H1 (cell line): Measurements from ENCODE around the gene TNFRSF8. TPM values are rescaled to one million over a fixed set of nuclear protein-coding genes. Genes with fewer than 3 reads are reported as not detected.

Experiments
- CTCF ChIA-PET: fragments of 300-600 bp; sonication (Branson Sonifier 250); formaldehyde crosslinking; loops from one replicate; lab custom pipeline; 2021; ENCODE audit not compliant: partially characterized antibody; lab: Charles Lee
- POLR2A ChIA-PET: fragments of 300-600 bp; sonication (Branson Sonifier 250); formaldehyde crosslinking; loops from one replicate; lab custom pipeline; 2021; ENCODE audit warnings: inconsistent platforms; ENCODE audit not compliant: partially characterized antibody; lab: Charles Lee
- DNase-seq, 2 experiments: peaks; one replicate each; pipeline versions ENCODE4 v3.0.0 to v3.0.0-alpha.2; 2010 to 2022; ENCODE audit warnings: low spot score in 2 of 2, low read depth in 1 of 2, mixed read lengths in 1 of 2
- FAIRE-seq: peaks from 2 replicates; lab custom pipeline; 2011; peaks lifted over from hg19 to GRCh38; lab: Jason Lieb, UNC
- H2AFZ ChIP-seq: 2 replicates; pipeline ENCODE4 v1.8.1; 2012; ENCODE audit warnings: low read length, inconsistent platforms
- H2AK5ac ChIP-seq: 2 replicates; pipeline ENCODE4 v1.6.1; 2013; ENCODE audit warnings: low read depth, low read length
- H2BK120ac ChIP-seq: replicated peaks from 2 replicates; pipeline ENCODE3; 2013; ENCODE audit warnings: low read depth, low read length, inconsistent platforms
- H2BK12ac ChIP-seq: 2 replicates; pipeline ENCODE4 v1.6.1; 2013; ENCODE audit warnings: low read depth, low read length
- H2BK15ac ChIP-seq: 2 replicates; pipeline ENCODE4 v1.6.1; 2013; ENCODE audit warnings: low read length
- H2BK20ac ChIP-seq: 2 replicates; pipeline ENCODE4 v1.6.1; 2013; ENCODE audit warnings: low read length
- H2BK5ac ChIP-seq: 2 replicates; pipeline ENCODE4 v1.6.1; 2013; ENCODE audit warnings: low read depth, low read length
- H3K14ac ChIP-seq: 2 replicates; pipeline ENCODE4 v1.6.1; 2013; ENCODE audit warnings: inconsistent platforms; ENCODE audit not compliant: insufficient read length
- H3K18ac ChIP-seq: 2 replicates; pipeline ENCODE4 v1.6.1; 2013; ENCODE audit warnings: low read length; ENCODE audit errors: extremely low read depth
- H3K23ac ChIP-seq: 2 replicates; pipeline ENCODE4 v1.6.1; 2013; ENCODE audit warnings: inconsistent platforms; ENCODE audit not compliant: insufficient read length
- H3K23me2 ChIP-seq: 2 replicates; pipeline ENCODE4 v1.6.1; 2013; ENCODE audit warnings: low read depth, low read length
- H3K27ac ChIP-seq: 2 replicates; pipeline ENCODE4 v1.6.1; 2011; ENCODE audit warnings: low read depth, low read length, inconsistent platforms
- H3K27me3 ChIP-seq, 4 experiments: replicated peaks in 1 of 4; 1 replicate in 1 of 4; 2 replicates in 3 of 4; pipeline versions ENCODE4 v1.6.1 to v1.8.1; 2011 to 2013; ENCODE audit warnings: low read length in 3 of 4, mild to moderate bottlenecking in 3 of 4, inconsistent platforms in 2 of 4, mixed read lengths in 2 of 4, moderate library complexity in 1 of 4; ENCODE audit not compliant: control insufficient read depth in 3 of 4, insufficient read depth in 3 of 4; ENCODE audit errors: extremely low read depth in 1 of 4
- H3K36me3 ChIP-seq, 4 experiments: 2 replicates each; pipeline versions ENCODE4 v1.6.1 to v1.8.1; 2011 to 2013; ENCODE audit warnings: mild to moderate bottlenecking in 4 of 4, low read length in 3 of 4, moderate library complexity in 2 of 4, control low read depth in 1 of 4, inconsistent platforms in 1 of 4; ENCODE audit not compliant: insufficient read depth in 4 of 4, control insufficient read depth in 2 of 4
- H3K4ac ChIP-seq: replicated peaks from 2 replicates; pipeline ENCODE3; 2013; ENCODE audit warnings: low read length, low read depth, mixed read lengths, inconsistent platforms; ENCODE audit not compliant: insufficient read length
- H3K4me1 ChIP-seq, 4 experiments: replicated peaks in 1 of 4; 1 replicate in 1 of 4; 2 replicates in 3 of 4; pipeline versions ENCODE4 v1.6.1 to v1.8.1; 2011 to 2013; ENCODE audit warnings: low read length in 3 of 4, inconsistent platforms in 2 of 4, mixed read lengths in 1 of 4; ENCODE audit not compliant: insufficient read depth in 4 of 4, control insufficient read depth in 3 of 4
- H3K4me2 ChIP-seq, 2 experiments: 2 replicates each; pipeline versions ENCODE4 v1.6.1 to v1.8.1; 2011 to 2013; ENCODE audit warnings: low read depth in 2 of 2, low read length in 2 of 2, control low read depth in 1 of 2, inconsistent platforms in 1 of 2, mild to moderate bottlenecking in 1 of 2; ENCODE audit not compliant: insufficient read depth in 1 of 2
- H3K4me3 ChIP-seq, 4 experiments: fragments of 200-600, 300-600 bp in 1 of 4; sonication (generic), shearing (Covaris generic), sonication (Bioruptor Twin) in 1 of 4; 2 replicates each; pipeline versions ENCODE4 v1.5.1 to v1.8.1; 2011 to 2016; ENCODE audit warnings: low read length in 4 of 4, low read depth in 3 of 4, control low read depth in 2 of 4, inconsistent platforms in 2 of 4, mild to moderate bottlenecking in 2 of 4, mixed read lengths in 1 of 4, moderate library complexity in 1 of 4; ENCODE audit not compliant: insufficient read depth in 2 of 4; ENCODE audit errors: extremely low read depth in 1 of 4
- H3K56ac ChIP-seq: replicated peaks from 2 replicates; pipeline ENCODE3; 2013; ENCODE audit warnings: low read depth, mild to moderate bottlenecking, mixed read lengths, low read length, inconsistent platforms; ENCODE audit not compliant: insufficient read length
- H3K79me1 ChIP-seq: 2 replicates; pipeline ENCODE4 v1.6.1; 2013; ENCODE audit warnings: low read depth, low read length, control low read depth
- H3K79me2 ChIP-seq, 2 experiments: 2 replicates each; pipeline versions ENCODE4 v1.6.1 to v1.8.1; 2012 to 2013; ENCODE audit warnings: low read length in 2 of 2, mild to moderate bottlenecking in 2 of 2, inconsistent platforms in 1 of 2; ENCODE audit not compliant: insufficient read depth in 2 of 2, control insufficient read depth in 1 of 2
- H3K9ac ChIP-seq, 4 experiments: replicated peaks in 1 of 4; 1 replicate in 1 of 4; 2 replicates in 3 of 4; pipeline versions ENCODE4 v1.6.1 to v1.8.1; 2011 to 2013; ENCODE audit warnings: low read depth in 3 of 4, low read length in 3 of 4, control low read depth in 2 of 4, mild to moderate bottlenecking in 2 of 4, moderate library complexity in 2 of 4, inconsistent platforms in 1 of 4; ENCODE audit errors: extremely low read depth in 1 of 4
- H3K9me3 ChIP-seq, 2 experiments: 2 replicates each; pipeline versions ENCODE4 v1.6.1 to v1.8.1; 2012 to 2013; ENCODE audit warnings: mild to moderate bottlenecking in 2 of 2, moderate library complexity in 2 of 2, control low read depth in 1 of 2, inconsistent platforms in 1 of 2, low read depth in 1 of 2, low read length in 1 of 2, mixed read lengths in 1 of 2; ENCODE audit not compliant: insufficient read depth in 2 of 2
- H4K20me1 ChIP-seq, 2 experiments: replicated peaks in 1 of 2; 2 replicates each; pipeline versions ENCODE3 to v1.8.1; 2011 to 2013; ENCODE audit warnings: inconsistent platforms in 2 of 2, low read length in 2 of 2, mild to moderate bottlenecking in 1 of 2; ENCODE audit not compliant: insufficient read depth in 2 of 2, control insufficient read depth in 1 of 2
- H4K5ac ChIP-seq: 2 replicates; pipeline ENCODE4 v1.6.1; 2013; ENCODE audit warnings: low read length, low read depth, mixed read lengths, inconsistent platforms; ENCODE audit not compliant: insufficient read length
- H4K8ac ChIP-seq: 2 replicates; pipeline ENCODE4 v1.8.0; 2013; ENCODE audit warnings: mild to moderate bottlenecking, moderate library complexity, low read length, inconsistent platforms; ENCODE audit not compliant: insufficient read depth; ENCODE audit errors: extremely low read depth
- H4K91ac ChIP-seq: replicated peaks from 2 replicates; pipeline ENCODE3; 2013; ENCODE audit warnings: low read length, mixed read lengths, inconsistent platforms; ENCODE audit not compliant: insufficient read length
- ASH2L ChIP-seq: fragments of 200-600, 300-600 bp; sonication (generic); IDR thresholded peaks from one replicate; pipeline ENCODE4 v1.7.1; 2017; ENCODE audit warnings: low read length
- BRCA1 ChIP-seq: IDR thresholded peaks from 2 replicates; pipeline ENCODE4 v1.6.1; 2012; ENCODE audit warnings: low read depth, low read length, improper control_type of control experiment
- CHD1 ChIP-seq: IDR thresholded peaks from 2 replicates; pipeline ENCODE4 v1.6.1; 2012; ENCODE audit warnings: low read depth, low read length, improper control_type of control experiment
- FOSL1 ChIP-seq: IDR thresholded peaks from 2 replicates; pipeline ENCODE4 v1.6.1; 2011; ENCODE audit warnings: mild to moderate bottlenecking, low read depth, low read length, moderate library complexity; ENCODE audit not compliant: insufficient read depth
- HDAC6 ChIP-seq: IDR thresholded peaks from one replicate; pipeline ENCODE4 v1.7.1; 2012; ENCODE audit warnings: low read depth, mild to moderate bottlenecking, inconsistent platforms, low read length, moderate library complexity
- MAFK ChIP-seq: IDR thresholded peaks from 2 replicates; pipeline ENCODE4 v1.6.1; 2012; ENCODE audit warnings: low read depth, mild to moderate bottlenecking, improper control_type of control experiment, low read length
- PHF8 ChIP-seq: fragments of 200-600 bp; sonication (generic); conservative IDR thresholded peaks from 2 replicates; pipeline ENCODE4 v1.7.1; 2012; ENCODE audit warnings: low read depth, mild to moderate bottlenecking, inconsistent platforms, low read length, moderate library complexity
- POLR2AphosphoS5 ChIP-seq: IDR thresholded peaks from 2 replicates; pipeline ENCODE4 v1.6.1; 2011; ENCODE audit warnings: low read depth, low read length
- RAD21 ChIP-seq, 2 experiments: IDR thresholded peaks in 1 of 2; conservative IDR thresholded peaks in 1 of 2; 2 replicates each; pipeline ENCODE4 v1.6.1; 2011; ENCODE audit warnings: low read depth in 2 of 2, low read length in 2 of 2, improper control_type of control experiment in 1 of 2, inconsistent platforms in 1 of 2, mild to moderate bottlenecking in 1 of 2, moderate library complexity in 1 of 2
- RNF2 ChIP-seq: fragments of 200-900, 300-1000 bp; sonication (generic); IDR thresholded peaks from 2 replicates; pipeline ENCODE4 v1.7.1; 2016; ENCODE audit warnings: borderline replicate concordance, low read depth, mild to moderate bottlenecking, antibody characterized with exemption, low read length; ENCODE audit not compliant: poor library complexity, severe bottlenecking; ENCODE audit errors: missing control alignments
- SAP30 ChIP-seq: fragments of 300-600 bp; sonication (generic); IDR thresholded peaks from 2 replicates; pipeline ENCODE4 v1.7.1; 2012; ENCODE audit warnings: low read length, moderate library complexity, mild to moderate bottlenecking, inconsistent platforms; ENCODE audit not compliant: insufficient read depth, insufficient replicate concordance
- TEAD4 ChIP-seq: IDR thresholded peaks from 2 replicates; pipeline ENCODE4 v1.6.1; 2012; ENCODE audit warnings: low read depth, low read length, inconsistent platforms, mixed read lengths
- WGBS, 2 experiments: shearing (Covaris generic) in 1 of 2; methylation state at CpG; one replicate each; pipeline versions ENCODE4 v1.1.6 to v1.1.7; 2013 to 2015; ENCODE audit warnings: low lambda C conversion rate in 2 of 2, mixed read lengths in 2 of 2, inconsistent platforms in 1 of 2, low coverage in 1 of 2, missing lambda C conversion rate in 1 of 2; ENCODE audit not compliant: insufficient replicate concordance in 2 of 2, insufficient coverage in 1 of 2, insufficient read length in 1 of 2; ENCODE audit errors: extremely low coverage in 1 of 2, missing lambda C conversion rate in 1 of 2; 5-methylcytosine and 5-hydroxymethylcytosine counted together
- polyA plus RNA-seq, 7 experiments: library from polyadenylated mRNA; depleted of rRNA in 3 of 7; stranded (reverse) in 5 of 7; unstranded in 2 of 7; fragments of >200 nt in 5 of 7; fragments of 200-250 nt in 2 of 7; gene quantifications; 1 replicate in 5 of 7; 2 replicates in 1 of 7; 4 replicates in 1 of 7; pipeline versions ENCODE4 v1.2.1 to v1.2.3, GENCODE V29; 2011 to 2013; ENCODE audit warnings: missing spikeins in 2 of 7, mixed read lengths in 2 of 7
- total RNA-seq: library from RNA; stranded (reverse); fragmentation: NEBNext Ultra II Directional; extraction: Animal tissue kit (Norgen Biotek cat#: 25700); gene quantifications from 2 replicates; pipeline ENCODE4 v1.2.1, GENCODE V29; 2021
- TF ChIP-seq, protein P1 (sequence below): IDR thresholded peaks from 2 replicates; pipeline ENCODE4 v1.6.1; 2012; ENCODE audit warnings: inconsistent platforms

TNFRSF8 gene
- total and polyA plus RNA-seq, 2 of the 8 experiments (the other 6 are each of a cell fraction or from before 2014, with no cell fraction given): 23.2 to 32.7 TPM

DNA sequence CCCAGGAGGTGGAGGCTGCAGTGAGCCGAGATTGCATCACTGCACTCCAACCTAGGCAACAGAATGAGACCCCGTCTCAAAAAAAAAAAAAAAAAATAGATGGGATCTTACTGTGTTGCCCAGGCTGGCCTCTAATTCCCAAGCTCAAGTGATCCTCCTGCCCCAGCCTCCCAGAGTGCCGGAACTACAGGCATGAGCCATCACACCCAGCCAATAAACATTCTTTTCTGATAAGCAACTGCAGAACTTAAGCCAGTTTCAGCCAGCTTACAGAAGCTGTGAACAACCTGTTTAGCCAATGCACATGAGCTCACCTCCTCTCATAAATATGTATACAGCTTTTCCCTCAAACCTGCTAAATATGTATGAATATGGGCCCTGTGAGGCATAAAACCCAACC, 46.9 kb upstream of the TNFRSF8 start:
- peaks cover 0 to 7% (median 0%) of the 10 kb centered on the region in 4 experiments; a peak in 4 of 7 replicates for H3K4me1 ChIP-seq
- CTCF ChIA-PET: interaction anchor here (0.9 to 3.9 kb wide), 2 partner anchors 15 kb away, joined by 3 to 13 read pairs; no protein-coding TSS in a partner anchor
- H3K9me3 ChIP-seq: no peaks in the 10 kb centered on the region
- H4K20me1 ChIP-seq: peaks cover 0 to 3% of the 10 kb centered on the region in 2 experiments
- H2BK120ac ChIP-seq: no peak overlapping the region
- H2BK20ac ChIP-seq: no peak overlapping the region
- no peak overlapping the region for H3K4me3 ChIP-seq
- no peak overlapping the region for H2BK15ac ChIP-seq
- peaks cover 5% of the 10 kb centered on the region for H3K79me1 ChIP-seq
- H3K4ac ChIP-seq: no peak overlapping the region
- H3K4me2 ChIP-seq: no peak overlapping the region
- H3K18ac ChIP-seq: no peak overlapping the region
- H3K9ac ChIP-seq: no peak overlapping the region
- FAIRE-seq: no peak
- WGBS, 2 experiments: 97% methylated on average over 2 of the region's 3 CpGs; no CpG with 5 or more reads in 1 of the 2 experiments
- POLR2A ChIA-PET: interaction anchor here (0.7 to 9.5 kb wide), 4 partner anchors 15 to 107 kb away, joined by 3 to 66 read pairs (median 6); no protein-coding TSS in a partner anchor
- H3K14ac ChIP-seq: no peak overlapping the region
- no peak overlapping the region for H4K8ac ChIP-seq
- H2AK5ac ChIP-seq: no peak overlapping the region
- peaks cover 5% of the 10 kb centered on the region for H3K23me2 ChIP-seq
- no peak overlapping the region for H4K91ac ChIP-seq
- no peak for DNase-seq
- no peak overlapping the region for H2AFZ ChIP-seq
- peaks cover 9 to 18% (median 16%) of the 10 kb centered on the region in 4 experiments; a peak in 6 of 8 replicates for H3K36me3 ChIP-seq
- H2BK5ac ChIP-seq: no peak overlapping the region
- no peaks in the 10 kb centered on the region for H3K27me3 ChIP-seq
- H3K23ac ChIP-seq: no peak overlapping the region
- H3K27ac ChIP-seq: no peak overlapping the region
- no peak overlapping the region for H2BK12ac ChIP-seq
- H3K56ac ChIP-seq: no peak overlapping the region
- peaks cover 0 to 12% of the 10 kb centered on the region in 2 experiments; a peak in 3 of 4 replicates for H3K79me2 ChIP-seq
- H4K5ac ChIP-seq: no peak overlapping the region
- TF ChIP-seq POLR2AphosphoS5 (no peak), MAFK (no peak), RNF2 (no peak), FOSL1 (no peak), BRCA1 (no peak), TEAD4 (no peak), RAD21 (IDR thresholded peaks at IDR 0.05 in 1 of 2, conservative IDR thresholded peaks at IDR 0.05 in 1 of 2; ENCODE audit: low read depth in 2 of 2, low read length in 2 of 2) (no peak), HDAC6 (no peak), CHD1 (no peak), ASH2L (no peak), PHF8 (no peak), SAP30 (no peak)
- TF ChIP-seq, protein P1, sequence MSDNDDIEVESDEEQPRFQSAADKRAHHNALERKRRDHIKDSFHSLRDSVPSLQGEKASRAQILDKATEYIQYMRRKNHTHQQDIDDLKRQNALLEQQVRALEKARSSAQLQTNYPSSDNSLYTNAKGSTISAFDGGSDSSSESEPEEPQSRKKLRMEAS: no peak
